GM10248 (cell line): Measurements from ENCODE around the gene QKI.

Experiments used
- CTCF ChIA-PET: fragments of 300-600 bp; sonication (Branson Sonifier 250); formaldehyde crosslinking; extraction: SDS; loops from one replicate; lab custom pipeline; 2021; ENCODE audit warnings: antibody characterized with exemption; lab: Yijun Ruan, JAX
- POLR2A ChIA-PET: fragments of 350-650 bp; sonication (Branson Sonifier 250); formaldehyde crosslinking; extraction: SDS; loops from one replicate; lab custom pipeline; 2020; ENCODE audit warnings: antibody characterized with exemption; lab: Yijun Ruan, JAX
- DNase-seq: peaks from one replicate; pipeline ENCODE4 v3.0.0; 2012; ENCODE audit errors: extremely low spot score
- CTCF ChIP-seq: IDR thresholded peaks from 2 replicates; pipeline ENCODE4 v1.5.1; 2012; ENCODE audit warnings: mild to moderate bottlenecking, low read depth; ENCODE audit errors: extremely low read depth, missing control alignments, control extremely low read depth

QKI gene

GRCh38 chr6:163419413-163420288 is 5.1 kb downstream of the QKI start:
- DNase-seq = no peak
- ChIA-PET POLR2A (interaction anchor here (0.7 kb wide), 1 partner anchor 28 kb away, joined by 10 read pairs; no protein-coding TSS in a partner anchor), CTCF (interaction anchor here (0.7 to 1.8 kb wide), 7 partner anchors 8 to 139 kb away, joined by 3 to 8 read pairs (median 4); no protein-coding TSS in a partner anchor)
- no peak for TF ChIP-seq CTCF

- DNase-seq = no peak
- ChIA-PET CTCF (interaction anchor here (1.3 to 1.8 kb wide), 3 partner anchors 10 to 134 kb away, joined by 4 to 8 read pairs (median 4); no protein-coding TSS in a partner anchor), POLR2A (interaction anchor here (0.7 kb wide), 1 partner anchor 27 kb away, joined by 10 read pairs; no protein-coding TSS in a partner anchor)
- TF ChIP-seq CTCF = no peak
These were observed 5.7 kb downstream of the QKI start for GRCh38 chr6:163420289-163420614.

GRCh38 chr6:163422550-163422949 is 8.0 kb downstream of the QKI start:
- no peak for TF ChIP-seq CTCF
- ChIA-PET POLR2A (no interaction called here), CTCF (interaction anchor here (1.6 kb wide), 1 partner anchor 11 kb away, joined by 4 read pairs; no protein-coding TSS in a partner anchor)
- no peak for DNase-seq

GRCh38 chr6:163423696-163424095 is 9.2 kb downstream of the QKI start:
- POLR2A ChIA-PET = no interaction called here
- no peak for DNase-seq
- CTCF ChIA-PET = no interaction called here
- no peak for TF ChIP-seq CTCF

- POLR2A ChIA-PET = no interaction called here
- CTCF ChIA-PET = interaction anchor here (0.9 to 2.0 kb wide), 10 partner anchors 8 to 530 kb away, joined by 3 to 12 read pairs (median 4); no protein-coding TSS in a partner anchor
- DNase-seq = no peak
- peak; percentile 20 for TF ChIP-seq CTCF
These were observed 13.2 kb downstream of the QKI start for GRCh38 chr6:163427498-163428254.

- no peak for DNase-seq
- ChIA-PET POLR2A (no interaction called here), CTCF (interaction anchor here (1.0 to 2.0 kb wide), 4 partner anchors 9 to 527 kb away, joined by 3 to 12 read pairs (median 4); no protein-coding TSS in a partner anchor)
- no peak for TF ChIP-seq CTCF
These were observed 13.9 kb downstream of the QKI start for GRCh38 chr6:163428373-163428772.
